IMR-90 (cell line): ENCODE measurements around the gene STAP1. TPM values are rescaled to one million over a fixed set of nuclear protein-coding genes. Genes with fewer than 3 reads are reported as not detected.

Experiments
- ATAC-seq: fragments of 200-7000 bp; cut with Tn5 transposase; 2 replicates; pipeline ENCODE4 v1.9.1; 2020; ENCODE audit warnings: low read depth, mild to moderate bottlenecking, moderate library complexity
- BruUV-seq: library from RNA; stranded (reverse); fragments of 400-500 nt; replicated peaks from 2 replicates; lab custom pipeline; 2021; lab: Mats Ljungman, UMichigan
- CTCF ChIA-PET: fragments of 300-600 bp; formaldehyde crosslinking; extraction: SDS; loops from one replicate; lab custom pipeline; 2021; ENCODE audit warnings: antibody characterized with exemption; lab: Yijun Ruan, JAX
- POLR2A ChIA-PET: fragments of 300-600 bp; sonication (Branson Sonifier 250); formaldehyde crosslinking; loops from one replicate; lab custom pipeline; 2022; ENCODE audit warnings: antibody characterized with exemption; ENCODE audit not compliant: unreplicated experiment; lab: Charles Lee
- DNase-seq: peaks from one replicate; pipeline ENCODE4 v3.0.0; 2013
- H2AFZ ChIP-seq: replicated peaks from 2 replicates; pipeline ENCODE3; 2013; ENCODE audit warnings: low read length, mild to moderate bottlenecking; ENCODE audit not compliant: poor library complexity
- H2AK5ac ChIP-seq: 2 replicates; pipeline ENCODE4 v1.6.1; 2013; ENCODE audit warnings: low read depth, low read length, inconsistent platforms
- H2AK9ac ChIP-seq: replicated peaks from 2 replicates; pipeline ENCODE3; 2013; ENCODE audit warnings: mild to moderate bottlenecking, low read depth, low read length, moderate library complexity; ENCODE audit not compliant: poor library complexity
- H2BK120ac ChIP-seq: 2 replicates; pipeline ENCODE4 v1.6.1; 2013; ENCODE audit warnings: low read depth, low read length, inconsistent platforms
- H2BK15ac ChIP-seq: 3 replicates; pipeline ENCODE4 v1.6.1; 2013; ENCODE audit warnings: low read depth, low read length, inconsistent platforms
- H2BK20ac ChIP-seq: 2 replicates; pipeline ENCODE4 v1.6.1; 2013; ENCODE audit warnings: low read depth, mild to moderate bottlenecking, inconsistent platforms, low read length, moderate library complexity
- H2BK5ac ChIP-seq: 2 replicates; pipeline ENCODE4 v1.6.1; 2013; ENCODE audit warnings: mild to moderate bottlenecking, low read depth, low read length, inconsistent platforms; ENCODE audit not compliant: poor library complexity, severe bottlenecking
- H3K14ac ChIP-seq: replicated peaks from 2 replicates; pipeline ENCODE4 v1.6.1; 2013; ENCODE audit warnings: low read depth, low read length, inconsistent platforms
- H3K18ac ChIP-seq: 2 replicates; pipeline ENCODE4 v1.6.1; 2013; ENCODE audit warnings: low read depth, low read length, control low read depth
- H3K23ac ChIP-seq: 2 replicates; pipeline ENCODE4 v1.6.1; 2013; ENCODE audit warnings: low read depth, low read length, inconsistent platforms
- H3K27ac ChIP-seq: 2 replicates; pipeline ENCODE4 v1.5.1; 2013; ENCODE audit warnings: mild to moderate bottlenecking, control low read depth, low read length; ENCODE audit not compliant: insufficient read depth
- H3K27me3 ChIP-seq: 2 replicates; pipeline ENCODE4 v1.6.1; 2013; ENCODE audit warnings: low read length; ENCODE audit not compliant: control insufficient read depth, insufficient read depth
- H3K36me3 ChIP-seq: 2 replicates; pipeline ENCODE4 v1.6.1; 2013; ENCODE audit warnings: low read length, mixed read lengths; ENCODE audit not compliant: control insufficient read depth, insufficient read depth
- H3K4ac ChIP-seq: 2 replicates; pipeline ENCODE4 v1.6.1; 2013; ENCODE audit warnings: low read depth, low read length, inconsistent platforms
- H3K4me1 ChIP-seq: 2 replicates; pipeline ENCODE4 v1.6.1; 2013; ENCODE audit warnings: low read length, mixed read lengths; ENCODE audit not compliant: control insufficient read depth, insufficient read depth
- H3K4me2 ChIP-seq: 2 replicates; pipeline ENCODE4 v1.6.1; 2013; ENCODE audit warnings: low read depth, mild to moderate bottlenecking, control low read depth, low read length, moderate library complexity
- H3K4me3 ChIP-seq: 2 replicates; pipeline ENCODE4 v1.5.1; 2013; ENCODE audit warnings: low read depth, mild to moderate bottlenecking, control low read depth, low read length, moderate library complexity; ENCODE audit not compliant: insufficient read depth
- H3K56ac ChIP-seq: 2 replicates; pipeline ENCODE4 v1.6.1; 2013; ENCODE audit warnings: low read length, inconsistent platforms; ENCODE audit not compliant: insufficient read depth; ENCODE audit errors: extremely low read depth
- H3K79me1 ChIP-seq, 2 experiments: 2 replicates each; pipeline ENCODE4 v1.6.1; 2013; ENCODE audit warnings: low read length in 2 of 2, inconsistent platforms in 1 of 2, low read depth in 1 of 2
- H3K9ac ChIP-seq: 2 replicates; pipeline ENCODE4 v1.6.1; 2013; ENCODE audit warnings: low read depth, low read length, control low read depth
- H3K9me1 ChIP-seq: 2 replicates; pipeline ENCODE4 v1.6.1; 2013; ENCODE audit warnings: low read length, inconsistent platforms; ENCODE audit not compliant: insufficient read depth
- H3K9me3 ChIP-seq: 2 replicates; pipeline ENCODE4 v1.6.1; 2013; ENCODE audit warnings: low read length; ENCODE audit not compliant: control insufficient read depth, insufficient read depth
- H4K20me1 ChIP-seq: 2 replicates; pipeline ENCODE4 v1.6.1; 2013; ENCODE audit warnings: low read length, inconsistent platforms; ENCODE audit not compliant: insufficient read depth
- H4K5ac ChIP-seq: 2 replicates; pipeline ENCODE4 v1.6.1; 2013; ENCODE audit warnings: mild to moderate bottlenecking, low read depth, low read length, control low read depth
- H4K8ac ChIP-seq, 2 experiments: 2 replicates each; pipeline ENCODE4 v1.6.1; 2013; ENCODE audit warnings: low read depth in 2 of 2, low read length in 2 of 2, control low read depth in 1 of 2, inconsistent platforms in 1 of 2
- H4K91ac ChIP-seq: 2 replicates; pipeline ENCODE4 v1.6.1; 2013; ENCODE audit warnings: low read depth, low read length, inconsistent platforms; ENCODE audit not compliant: insufficient read depth
- CEBPB ChIP-seq: IDR thresholded peaks from 2 replicates; pipeline ENCODE4 v1.6.1; 2012; ENCODE audit warnings: low read depth, low read length, improper control_type of control experiment
- MAZ ChIP-seq: IDR thresholded peaks from 2 replicates; pipeline ENCODE4 v1.6.1; 2012; ENCODE audit warnings: low read depth, mild to moderate bottlenecking, low read length, improper control_type of control experiment, moderate library complexity, borderline replicate concordance
- WGBS, 2 experiments: methylation state at CpG; one replicate each; pipeline versions ENCODE4 v1.1.5 to v1.1.7; 2013; ENCODE audit warnings: missing lambda C conversion rate in 2 of 2; ENCODE audit not compliant: insufficient read length in 1 of 2; ENCODE audit errors: extremely low coverage in 2 of 2; 5-methylcytosine and 5-hydroxymethylcytosine counted together
- dilution Hi-C: fragments of 300-500 bp; cut with HindIII; formaldehyde crosslinking; loops from one replicate; pipeline ENCODE4 v1.14.3; 2018; ENCODE audit warnings: low sequenced_read_pairs; ENCODE audit not compliant: unreplicated experiment
- in situ Hi-C: fragments of 300-500 bp; cut with MboI; formaldehyde crosslinking; loops from 3 replicates; pipeline ENCODE4 v1.14.3; 2019; ENCODE audit warnings: low sequenced_read_pairs, inconsistent platforms, mixed read lengths
- intact Hi-C: fragments of 100-400 bp; cut with micrococcal nuclease; formaldehyde crosslinking; loops from 2 replicates; pipeline ENCODE4 v1.10.0; 2022
- polyA plus RNA-seq, 3 experiments: library from polyadenylated mRNA; depleted of rRNA; stranded (reverse); fragments of >200 nt; gene quantifications; 2 replicates each; pipeline ENCODE4 v1.2.3, GENCODE V29; 2012; ENCODE audit warnings: low replicate concordance in 1 of 3
- total RNA-seq: library from RNA; depleted of rRNA; stranded (reverse); fragments of >200 nt; gene quantifications from 2 replicates; pipeline ENCODE4 v1.2.3, GENCODE V29; 2012

The STAP1 gene
- total and polyA plus RNA-seq, 2 of the 4 experiments (the other 2 are of a cell fraction): not detected

- H3K14ac ChIP-seq: no peak overlapping the region
- in situ Hi-C loops: no loop called here
- no TSS peak for BruUV-seq
- TF ChIP-seq MAZ (no peak), CEBPB (peak; percentile 58; the same call in 1 of the 2 replicates)
- no peak overlapping the region for H3K4me3 ChIP-seq
- no peak overlapping the region for H4K91ac ChIP-seq
- H2AK9ac ChIP-seq: no peak overlapping the region
- H2BK15ac ChIP-seq: no peak overlapping the region
- H2BK120ac ChIP-seq: no peak overlapping the region
- H3K27me3 ChIP-seq: no peaks in the 10 kb centered on the region
- H2AFZ ChIP-seq: no peak overlapping the region
- intact Hi-C loops: no loop called here
- no peak overlapping the region for H3K4ac ChIP-seq
- H3K9me1 ChIP-seq: no peaks in the 10 kb centered on the region
- no peak overlapping the region for H2BK5ac ChIP-seq
- H3K9me3 ChIP-seq: no peaks in the 10 kb centered on the region
- CTCF ChIA-PET: no interaction called here
- no peak overlapping the region for H3K27ac ChIP-seq
- no peak overlapping the region for H4K5ac ChIP-seq
- no peak overlapping the region for H3K4me2 ChIP-seq
- no peak overlapping the region for H3K56ac ChIP-seq
- POLR2A ChIA-PET: no interaction called here
- no peak overlapping the region for H4K8ac ChIP-seq
- H3K79me1 ChIP-seq: no peaks in the 10 kb centered on the region
- no peak overlapping the region for H2AK5ac ChIP-seq
- H4K20me1 ChIP-seq: no peaks in the 10 kb centered on the region
- no peak overlapping the region for H3K23ac ChIP-seq
- no peaks in the 10 kb centered on the region for H3K4me1 ChIP-seq
- DNase-seq (peak; percentile 25), ATAC-seq (peak; percentile 62)
- H3K18ac ChIP-seq: no peak overlapping the region
- H3K9ac ChIP-seq: no peak overlapping the region
- dilution Hi-C loops: no loop called here
- H3K36me3 ChIP-seq: no peaks in the 10 kb centered on the region
- WGBS, 2 experiments: no CpG with 5 or more reads among the region's 2 CpGs
- H2BK20ac ChIP-seq: no peak overlapping the region
These were observed 35.2 kb downstream of the STAP1 start for GRCh38 chr4:67593741-67594175.
